HepG2 (cell line): ENCODE data around the gene GPR65. TPM values are rescaled to one million over a fixed set of nuclear protein-coding genes. Genes with fewer than 3 reads are reported as not detected.

Experiments used
- MAX ChIP-seq: IDR thresholded peaks from 2 replicates; pipeline ENCODE4 v1.6.1; 2012; ENCODE audit warnings: inconsistent platforms
- NR2C2 ChIP-seq: sonication (generic); formaldehyde crosslinking; IDR thresholded peaks from 2 replicates; pipeline ENCODE4 v1.4.0; 2020; ENCODE audit warnings: missing genetic modification reagents, mild to moderate bottlenecking, moderate library complexity, borderline replicate concordance
- RERE ChIP-seq: IDR thresholded peaks from 2 replicates; pipeline ENCODE4 v1.6.1; 2016; ENCODE audit warnings: low read depth, missing genetic modification reagents, missing compliant biosample characterization
- TEAD3 ChIP-seq: optimal IDR thresholded peaks from 2 replicates; pipeline ENCODE3; 2016; ENCODE audit warnings: borderline replicate concordance
- TFAP4 ChIP-seq: sonication (generic); IDR thresholded peaks from 2 replicates; pipeline ENCODE4 v1.6.1; 2016; ENCODE audit warnings: low read depth, borderline replicate concordance
- ZBTB10 ChIP-seq: sonication (generic); formaldehyde crosslinking; IDR thresholded peaks from 2 replicates; pipeline ENCODE4 v1.4.0; 2020; ENCODE audit warnings: missing genetic modification reagents, borderline replicate concordance
- ZNF317 ChIP-seq: sonication (generic); formaldehyde crosslinking; IDR thresholded peaks from 2 replicates; pipeline ENCODE4 v1.5.0; 2020; ENCODE audit warnings: mild to moderate bottlenecking, missing genetic modification reagents
- ZNF407 ChIP-seq: sonication (generic); formaldehyde crosslinking; IDR thresholded peaks from one replicate; pipeline ENCODE4 v1.5.1; 2020; ENCODE audit warnings: mild to moderate bottlenecking, missing genetic modification reagents; ENCODE audit errors: not compliant biosample characterization
- polyA plus RNA-seq, 8 experiments: library from polyadenylated mRNA; depleted of rRNA in 3 of 8; stranded (reverse) in 7 of 8; unstranded in 1 of 8; fragments of >200 nt; fragmentation: Illumina TruSeq in 4 of 8; extraction: Trizol in 4 of 8; gene quantifications; 2 replicates each; pipeline versions ENCODE4 v1.2.1 to v1.2.3, GENCODE V29; 2011 to 2016; ENCODE audit warnings: low read depth in 4 of 8, missing spikeins in 1 of 8, mixed read lengths in 1 of 8; ENCODE audit not compliant: insufficient read depth in 1 of 8
- total RNA-seq, 5 experiments: library from RNA; depleted of rRNA; stranded (reverse); fragments of >200 nt; fragmentation: Illumina TruSeq; extraction: Trizol; gene quantifications; 2 replicates each; pipeline ENCODE4 v1.2.3, GENCODE V29; 2016; ENCODE audit warnings: low read depth in 1 of 5

Gene GPR65
- total and polyA plus RNA-seq, 2 of the 13 experiments (the other 11 are each of a cell fraction or from before 2014, with no cell fraction given) = not detected

GRCh38 chr14:87995500-87996290 is 9.2 kb upstream of the GPR65 start (continued):
- TF ChIP-seq RERE (CRISPR knock-in tag) (no peak), ZNF317 (CRISPR knock-in tag) (no peak), TFAP4 (peak; percentile 36; the same call in 1 of the 2 replicates), TEAD3 (CRISPR knock-in tag) (peak; percentile 2), ZNF407 (no peak), NR2C2 (CRISPR knock-in tag) (no peak; the same call in 1 of the 2 replicates), ZBTB10 (peak; percentile 91; the same call in 1 of the 2 replicates), MAX (no peak)
